D721Med (cell line): ENCODE measurements around the gene MCL1.

Experiments used
- DNase-seq: peaks from one replicate; pipeline ENCODE4 v3.0.0; 2011; ENCODE audit warnings: low spot score; ENCODE audit not compliant: insufficient read length
- FAIRE-seq: peaks from 2 replicates; lab custom pipeline; 2011; peaks lifted over from hg19 to GRCh38; lab: Jason Lieb, UNC
- TF ChIP-seq, protein P1 (sequence below): IDR thresholded peaks from 2 replicates; pipeline ENCODE4 v1.5.1; 2012; ENCODE audit warnings: mild to moderate bottlenecking, control low read depth; ENCODE audit not compliant: insufficient read depth; ENCODE audit errors: missing control alignments

Gene MCL1

DNA sequence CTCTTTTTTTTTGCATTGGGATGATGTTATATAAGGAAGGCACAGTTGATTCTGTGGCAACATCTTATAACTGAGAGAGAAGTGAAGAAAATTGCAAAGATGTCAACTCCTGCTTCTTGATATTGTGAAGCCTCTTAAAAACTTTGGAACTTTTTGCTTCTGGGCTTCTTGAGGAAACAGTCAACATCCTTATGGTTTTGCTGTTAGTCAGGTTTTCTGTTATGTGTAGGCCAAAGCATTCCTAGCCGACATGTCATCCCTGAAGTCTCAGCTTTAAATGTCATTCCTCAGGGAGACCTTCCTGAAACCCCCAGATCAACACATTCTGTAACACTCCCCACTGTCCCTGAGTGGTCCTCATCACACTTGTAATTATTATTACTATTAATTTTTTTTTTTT lies 51.2 kb downstream of the MCL1 start:
- TF ChIP-seq, protein P1, sequence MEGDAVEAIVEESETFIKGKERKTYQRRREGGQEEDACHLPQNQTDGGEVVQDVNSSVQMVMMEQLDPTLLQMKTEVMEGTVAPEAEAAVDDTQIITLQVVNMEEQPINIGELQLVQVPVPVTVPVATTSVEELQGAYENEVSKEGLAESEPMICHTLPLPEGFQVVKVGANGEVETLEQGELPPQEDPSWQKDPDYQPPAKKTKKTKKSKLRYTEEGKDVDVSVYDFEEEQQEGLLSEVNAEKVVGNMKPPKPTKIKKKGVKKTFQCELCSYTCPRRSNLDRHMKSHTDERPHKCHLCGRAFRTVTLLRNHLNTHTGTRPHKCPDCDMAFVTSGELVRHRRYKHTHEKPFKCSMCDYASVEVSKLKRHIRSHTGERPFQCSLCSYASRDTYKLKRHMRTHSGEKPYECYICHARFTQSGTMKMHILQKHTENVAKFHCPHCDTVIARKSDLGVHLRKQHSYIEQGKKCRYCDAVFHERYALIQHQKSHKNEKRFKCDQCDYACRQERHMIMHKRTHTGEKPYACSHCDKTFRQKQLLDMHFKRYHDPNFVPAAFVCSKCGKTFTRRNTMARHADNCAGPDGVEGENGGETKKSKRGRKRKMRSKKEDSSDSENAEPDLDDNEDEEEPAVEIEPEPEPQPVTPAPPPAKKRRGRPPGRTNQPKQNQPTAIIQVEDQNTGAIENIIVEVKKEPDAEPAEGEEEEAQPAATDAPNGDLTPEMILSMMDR, result no peak
- no peak for DNase-seq

DNA sequence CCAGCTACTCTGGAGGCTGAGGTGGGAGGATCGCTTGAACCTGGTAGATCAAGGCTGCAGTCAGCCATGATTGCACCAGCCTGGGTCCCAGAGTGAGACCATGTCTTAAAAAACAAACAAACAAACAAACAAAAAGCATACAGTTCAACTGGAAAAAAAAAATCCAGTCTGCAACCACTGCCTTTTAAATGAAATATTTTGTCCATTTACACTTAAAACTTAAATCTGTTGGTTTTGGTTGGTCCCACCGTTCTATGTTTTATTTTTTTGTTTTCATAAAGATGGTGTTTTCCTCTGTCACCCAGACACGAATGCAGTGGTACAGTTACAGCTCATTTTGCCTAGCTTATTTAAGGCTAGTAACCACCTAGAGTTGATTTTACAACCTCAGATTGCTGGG lies 54.1 kb downstream of the MCL1 start:
- TF ChIP-seq, protein P1, result no peak
- DNase-seq, result no peak
- FAIRE-seq, result no peak

More for the DNA sequence above, 51.2 kb downstream of the MCL1 start:
- FAIRE-seq, result no peak
